GM21526 (cell line): ENCODE results near the gene MAFG.
"Not testable (repeated sequence)": the region's sequence is repeated elsewhere in the genome, so short reads cannot be mapped to it uniquely, and the experiment has no call there.

ENCODE experiments used
- ATAC-seq: cut with Tn5 transposase; IDR thresholded peaks from one replicate; pipeline ENCODE4 v1.9.1; 2021; ENCODE audit warnings: moderate library complexity; ENCODE audit not compliant: unreplicated experiment, low FRiP score

The MAFG gene

GRCh38 chr17:81958633-81959342 lies 31.3 kb upstream of the MAFG start:
- ATAC-seq, result no peak

DNA sequence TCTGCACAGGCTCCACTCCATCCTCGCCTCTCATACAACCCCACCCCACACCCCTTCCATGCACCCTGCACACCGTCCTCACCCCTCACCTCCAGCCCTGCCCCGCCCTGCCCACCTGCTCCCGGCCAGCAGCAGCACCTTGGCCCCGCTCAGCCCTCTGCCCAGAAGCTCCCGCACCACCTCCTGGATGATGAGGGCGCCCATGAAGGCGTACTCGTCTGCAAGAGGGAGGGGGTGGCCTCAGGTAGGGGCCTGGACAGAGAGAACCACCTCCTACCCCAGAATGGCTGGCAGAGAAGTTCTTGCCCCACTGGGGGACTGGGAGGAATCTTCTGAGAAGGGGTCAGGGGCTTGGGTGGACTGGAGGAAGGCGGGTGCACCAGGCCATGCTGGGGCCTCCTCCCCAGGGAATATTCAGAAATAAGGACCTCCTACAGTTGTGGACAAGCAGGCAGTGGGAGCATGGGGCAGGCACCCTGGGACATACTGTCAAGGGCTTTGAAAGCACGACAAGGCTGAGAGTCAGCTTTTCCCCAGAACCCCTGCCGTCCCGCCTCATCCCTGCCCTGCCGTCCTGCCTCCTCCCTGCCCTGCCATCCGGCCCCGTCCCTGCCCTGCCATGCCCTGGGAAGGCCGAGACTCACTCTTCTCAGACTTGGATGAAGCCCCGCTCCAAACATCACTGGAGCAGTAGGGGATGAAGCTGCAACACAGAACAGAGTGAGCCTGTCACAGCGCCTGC lies 30.3 kb upstream of the MAFG start:
- ATAC-seq, result no peak

GRCh38 chr17:81956607-81957589 lies 29.4 kb upstream of the MAFG start:
- ATAC-seq, result no peak

DNA sequence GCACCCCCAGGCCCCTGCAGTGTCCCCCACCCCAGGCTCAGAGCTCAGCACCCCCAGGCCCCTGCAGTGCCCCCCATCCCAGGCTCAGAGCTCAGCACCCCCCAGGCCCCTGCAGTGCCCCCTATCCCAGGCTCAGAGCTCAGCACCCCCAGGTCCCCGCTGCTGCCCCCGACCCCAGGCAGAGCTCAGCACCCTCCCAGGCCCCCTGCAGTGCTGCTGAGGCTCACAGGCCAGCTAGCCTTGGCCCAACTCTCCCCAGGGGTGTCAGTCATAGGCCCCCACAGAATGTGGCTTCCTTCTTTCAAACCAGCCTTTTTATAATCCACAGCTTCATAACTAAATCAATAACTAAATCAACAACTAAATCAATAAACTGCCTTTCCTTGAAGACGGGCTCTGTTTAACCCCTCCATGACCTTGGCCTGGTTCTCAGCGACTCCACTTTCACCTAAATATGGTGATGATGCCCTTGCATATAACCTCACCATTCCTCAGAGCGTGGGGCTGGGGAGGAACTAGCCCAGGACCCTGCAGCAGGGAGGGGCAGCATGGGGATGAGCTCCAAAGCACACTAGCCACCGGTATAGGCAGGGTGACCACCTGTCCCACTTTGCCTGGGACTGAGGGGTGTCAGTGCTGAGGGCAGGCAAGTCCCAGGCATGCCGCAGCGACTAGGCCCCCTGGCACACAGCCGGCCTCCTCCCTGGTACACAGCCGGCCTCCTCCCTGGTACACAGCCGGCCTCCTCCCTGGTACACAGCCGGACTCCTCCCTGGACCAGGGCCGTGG lies 28.4 kb upstream of the MAFG start:
- no peak for ATAC-seq

DNA sequence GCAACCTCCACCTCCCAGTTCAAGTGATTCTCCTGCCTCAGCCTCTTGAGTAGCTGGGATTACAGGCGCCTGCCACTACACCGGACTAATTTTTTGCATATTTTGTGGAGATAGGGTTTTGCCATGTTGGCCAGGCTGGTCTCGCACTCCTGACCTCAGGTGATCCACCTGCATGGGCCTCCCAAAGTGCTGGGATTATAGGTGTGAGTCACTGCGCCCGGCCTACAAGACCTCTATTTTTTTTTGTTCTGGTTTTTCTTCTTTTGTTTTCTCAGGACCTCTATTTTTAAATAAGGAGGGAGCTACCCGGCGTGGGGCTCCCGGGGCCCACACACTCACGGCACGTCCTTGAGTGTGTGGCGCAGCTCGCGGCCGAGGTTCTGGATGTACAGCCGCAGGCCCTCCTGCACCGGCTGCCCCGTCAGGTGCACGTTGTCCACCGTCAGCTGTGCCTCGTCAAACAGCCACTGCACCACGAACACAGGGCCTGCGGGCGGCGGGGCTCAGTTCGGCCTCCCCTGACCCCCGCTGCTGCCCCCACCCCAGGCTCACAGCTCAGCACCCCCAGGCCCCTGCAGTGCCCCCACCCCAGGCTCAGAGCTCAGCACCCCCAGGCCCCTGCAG lies 27.6 kb upstream of the MAFG start:
- no peak for ATAC-seq

DNA sequence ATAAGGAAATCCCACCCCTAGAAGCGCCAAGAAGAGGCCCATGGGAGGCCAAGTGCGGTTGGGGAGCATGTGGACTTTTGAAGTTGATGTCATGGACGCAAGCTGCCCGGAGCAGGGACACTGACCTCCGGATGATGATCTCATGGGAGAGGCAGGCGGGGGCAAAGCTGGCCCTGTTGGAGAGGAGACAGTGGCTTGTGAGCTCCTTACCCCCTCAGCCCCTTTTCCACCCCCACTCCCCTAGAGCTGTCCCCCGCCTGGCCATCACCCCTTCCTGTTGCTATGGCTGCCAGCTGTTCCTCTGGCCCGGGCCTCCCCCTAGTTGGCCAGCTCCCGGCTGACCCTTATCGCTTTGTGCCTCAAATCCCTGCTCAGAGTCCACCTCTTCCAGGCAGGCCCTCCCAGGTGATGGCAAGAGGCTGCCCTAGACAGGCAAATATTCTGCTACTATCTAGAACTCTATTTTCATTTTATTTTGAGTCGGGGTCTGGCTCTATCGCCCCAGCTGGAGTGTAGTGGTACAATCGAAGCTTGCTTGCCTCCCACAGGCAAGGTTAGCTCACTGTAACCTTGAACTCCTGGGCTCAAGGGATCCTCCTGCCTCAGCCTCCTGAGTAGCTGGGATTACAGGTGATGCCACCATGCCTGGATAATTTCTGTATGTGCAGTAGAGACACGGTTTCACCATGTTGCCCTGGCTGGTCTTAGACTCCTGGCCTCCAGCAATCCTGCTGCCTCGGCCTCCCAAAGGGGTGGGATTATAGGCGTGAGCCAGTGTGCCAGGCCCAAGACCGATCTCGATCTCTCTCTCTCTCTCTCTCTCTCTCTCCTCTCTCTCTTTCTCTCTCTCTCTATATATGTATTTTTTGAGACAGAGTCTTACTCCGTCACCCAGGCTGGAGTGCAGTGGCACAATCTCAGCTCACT lies 26.9 kb upstream of the MAFG start:
- ATAC-seq, result no peak

DNA sequence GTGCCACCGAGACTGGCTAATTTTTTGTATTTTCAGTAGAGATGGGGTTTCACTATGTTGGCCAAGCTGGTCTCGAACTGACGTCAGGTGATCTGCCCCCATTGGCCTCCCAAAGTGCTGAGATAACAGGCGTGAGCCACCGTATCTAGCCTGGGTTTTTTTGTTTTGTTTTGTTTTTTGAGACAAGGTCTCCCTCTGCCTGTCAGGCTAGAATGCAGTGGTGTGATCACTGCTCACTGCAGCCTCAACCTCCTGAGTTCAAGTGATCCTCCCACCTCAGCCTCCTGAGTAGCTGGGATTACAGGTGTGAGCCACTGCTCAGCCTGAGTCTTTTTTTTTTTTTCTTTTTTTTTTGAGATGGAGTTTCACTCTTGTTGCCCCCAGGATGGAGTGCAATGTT lies 25.9 kb upstream of the MAFG start:
- not testable (repeated sequence) for ATAC-seq

GRCh38 chr17:81952792-81953228 lies 25.3 kb upstream of the MAFG start:
- ATAC-seq, result no peak

DNA sequence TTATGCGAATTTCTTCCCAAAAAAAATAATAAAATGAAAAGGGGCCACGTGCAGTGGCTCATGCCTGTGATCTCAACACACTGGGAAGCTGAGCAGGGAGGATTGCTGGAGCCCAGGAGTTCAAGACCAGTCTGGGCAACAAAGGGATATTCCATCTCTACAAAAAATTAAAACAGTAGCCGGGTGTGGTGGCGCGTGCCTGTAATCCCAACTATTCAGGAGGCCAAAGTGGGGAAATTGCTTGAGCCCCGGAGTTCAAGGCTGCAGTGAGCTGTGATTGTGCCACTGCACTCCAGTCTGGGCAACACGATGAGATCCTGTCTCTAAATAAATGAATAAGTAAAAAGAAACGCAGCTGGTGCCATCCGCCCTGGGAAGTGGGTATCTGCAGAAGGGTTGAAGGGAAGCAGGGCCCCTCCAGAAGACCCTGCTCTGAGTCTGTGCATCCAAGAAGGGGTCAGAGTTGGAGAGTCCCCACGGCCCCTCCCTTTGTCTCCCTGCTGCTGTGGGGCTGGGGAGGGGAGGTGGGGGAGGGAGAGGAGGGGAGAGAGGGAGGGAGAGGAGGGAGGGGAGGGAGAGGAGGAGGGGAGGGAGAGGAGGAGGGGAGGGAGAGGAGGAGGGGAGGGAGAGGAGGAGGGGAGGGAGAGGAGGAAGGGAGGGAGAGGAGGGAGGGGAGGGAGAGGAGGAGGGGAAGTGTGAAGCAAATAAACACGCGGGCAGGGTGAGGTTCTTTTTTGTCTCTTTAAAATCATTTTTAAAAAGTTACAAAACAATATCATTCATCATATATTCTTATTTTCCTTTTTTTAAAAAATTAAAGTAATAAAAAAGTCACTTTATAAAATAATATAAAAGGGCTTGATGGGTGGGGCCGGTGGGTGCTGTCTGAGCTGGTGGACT lies 24.5 kb upstream of the MAFG start:
- no peak for ATAC-seq

GRCh38 chr17:81950501-81950900 lies 23.0 kb upstream of the MAFG start:
- no peak for ATAC-seq

- ATAC-seq, result no peak
These were observed 21.3 kb upstream of the MAFG start for GRCh38 chr17:81948635-81949378.

GRCh38 chr17:81947189-81947588 lies 19.7 kb upstream of the MAFG start, which contains the start of gene MYADML2:
TSS of gene MYADML2 (minus strand) at chr17:81947233. CDS start at chr17:81941741, 5,492 bp downstream.
- no peak for ATAC-seq

GRCh38 chr17:81944858-81945257 lies 17.3 kb upstream of the MAFG start:
- no peak for ATAC-seq

DNA sequence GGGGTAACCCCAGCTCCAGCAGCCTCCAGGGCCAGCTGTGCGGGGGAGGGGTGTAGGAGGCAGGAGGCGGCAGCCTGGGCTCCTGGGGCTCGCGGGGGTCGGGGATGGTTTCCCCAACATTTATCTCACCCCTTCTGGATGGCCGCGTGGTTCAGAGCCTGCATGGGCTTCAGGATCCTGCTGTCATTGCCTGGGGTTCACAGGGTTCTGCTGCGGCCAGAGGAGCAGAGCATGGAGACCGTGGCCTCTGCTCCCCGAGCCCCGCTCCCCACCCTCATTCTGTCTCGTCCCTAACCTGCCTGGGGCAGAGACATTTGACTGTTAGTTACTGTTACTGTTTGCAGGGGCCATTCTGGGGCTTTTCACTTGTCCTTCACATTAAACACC lies 14.6 kb upstream of the MAFG start:
- no peak for ATAC-seq

DNA sequence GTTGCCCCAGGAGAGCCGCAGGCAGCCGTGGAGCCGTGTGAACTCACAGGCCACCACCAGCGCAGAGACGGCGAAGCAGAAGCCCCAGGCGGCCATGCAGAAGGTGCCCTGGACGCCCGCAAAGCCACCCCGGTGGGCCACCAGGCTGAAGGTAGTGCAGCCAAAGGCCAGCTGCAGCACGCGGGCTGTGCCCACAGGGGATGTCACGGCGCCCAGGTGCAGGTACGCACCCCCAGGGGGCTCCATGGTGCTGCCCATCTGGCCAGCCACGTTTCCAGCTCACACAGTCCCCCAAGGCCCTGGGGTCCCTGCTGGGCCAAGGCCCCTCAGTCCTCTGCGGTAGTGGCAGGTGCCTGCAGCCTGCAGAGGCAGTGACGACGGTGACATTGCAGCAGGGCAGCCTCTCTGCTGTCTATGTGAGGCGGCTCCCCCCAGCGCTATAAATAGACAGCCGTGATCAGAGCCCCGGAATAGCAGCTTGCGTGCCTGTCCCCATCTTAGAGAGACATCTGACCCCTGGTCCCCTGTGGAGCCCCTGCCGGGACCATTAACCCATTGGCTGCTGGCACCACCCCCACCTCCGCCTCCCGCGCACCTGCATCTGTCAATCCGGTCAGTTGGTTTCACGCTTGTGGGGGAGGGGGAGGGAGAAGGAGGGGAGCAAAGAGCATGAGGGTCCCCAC lies 14.1 kb upstream of the MAFG start:
- no peak for ATAC-seq
